Measurements from ENCODE around the gene CHRNB4.

CHRNB4 gene

DNA sequence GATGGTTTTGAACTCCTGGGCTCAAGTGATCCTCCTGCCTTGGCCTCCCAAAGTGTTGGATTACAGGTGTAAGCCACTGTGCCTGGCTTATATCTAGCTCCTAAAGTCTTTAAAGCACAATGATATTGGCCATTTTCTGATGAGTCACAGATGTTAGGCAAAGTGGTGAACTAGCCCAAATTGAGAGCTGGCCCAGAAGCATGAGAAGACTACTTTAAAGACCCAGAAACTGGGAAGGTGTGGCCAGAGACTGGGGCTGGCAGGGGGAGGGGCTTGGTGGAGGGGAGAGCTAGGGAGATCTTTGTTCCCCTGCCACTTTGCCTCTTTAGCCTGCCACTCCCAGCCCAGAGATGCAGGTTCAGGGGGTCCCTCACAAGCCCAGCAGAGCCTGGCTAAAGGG lies 41.8 kb downstream of the CHRNB4 start:
- TF ChIP-seq, protein P1, sequence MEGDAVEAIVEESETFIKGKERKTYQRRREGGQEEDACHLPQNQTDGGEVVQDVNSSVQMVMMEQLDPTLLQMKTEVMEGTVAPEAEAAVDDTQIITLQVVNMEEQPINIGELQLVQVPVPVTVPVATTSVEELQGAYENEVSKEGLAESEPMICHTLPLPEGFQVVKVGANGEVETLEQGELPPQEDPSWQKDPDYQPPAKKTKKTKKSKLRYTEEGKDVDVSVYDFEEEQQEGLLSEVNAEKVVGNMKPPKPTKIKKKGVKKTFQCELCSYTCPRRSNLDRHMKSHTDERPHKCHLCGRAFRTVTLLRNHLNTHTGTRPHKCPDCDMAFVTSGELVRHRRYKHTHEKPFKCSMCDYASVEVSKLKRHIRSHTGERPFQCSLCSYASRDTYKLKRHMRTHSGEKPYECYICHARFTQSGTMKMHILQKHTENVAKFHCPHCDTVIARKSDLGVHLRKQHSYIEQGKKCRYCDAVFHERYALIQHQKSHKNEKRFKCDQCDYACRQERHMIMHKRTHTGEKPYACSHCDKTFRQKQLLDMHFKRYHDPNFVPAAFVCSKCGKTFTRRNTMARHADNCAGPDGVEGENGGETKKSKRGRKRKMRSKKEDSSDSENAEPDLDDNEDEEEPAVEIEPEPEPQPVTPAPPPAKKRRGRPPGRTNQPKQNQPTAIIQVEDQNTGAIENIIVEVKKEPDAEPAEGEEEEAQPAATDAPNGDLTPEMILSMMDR (IDR thresholded peaks at IDR 0.05; ENCODE audit: unreplicated experiment in 3 of 3), result no peak
- no peak overlapping the region for H3K27ac Mint-ChIP-seq
- no peaks in the 10 kb centered on the region for H3K9me3 Mint-ChIP-seq
- H3K27me3 Mint-ChIP-seq (ENCODE audit: low read depth), result peaks cover under 1% of the 10 kb centered on the region
- peaks cover 7% of the 10 kb centered on the region for H3K36me3 Mint-ChIP-seq (ENCODE audit: low read depth)
- H3K4me1 Mint-ChIP-seq, result no peaks in the 10 kb centered on the region
- no peak overlapping the region for H3K4me3 Mint-ChIP-seq

DNA sequence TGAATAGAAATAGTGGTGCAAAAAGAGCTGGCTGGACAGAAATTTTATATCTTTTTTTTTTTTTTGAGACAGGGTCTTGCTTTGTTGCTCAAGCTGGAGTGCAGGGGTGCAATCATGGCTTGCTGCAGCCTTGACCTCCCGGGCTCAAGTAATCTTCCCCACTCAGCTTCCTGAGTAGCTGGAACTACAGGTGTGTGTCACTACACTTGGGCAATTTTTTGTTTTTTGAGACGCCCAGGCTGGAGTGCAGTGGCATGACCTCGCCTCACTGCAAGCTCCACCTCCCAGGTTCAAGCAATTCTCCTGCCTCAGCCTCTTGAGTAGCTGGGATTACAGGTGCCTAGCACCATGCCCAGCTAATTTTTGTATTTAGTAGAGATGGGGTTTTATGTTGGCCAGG lies 42.7 kb downstream of the CHRNB4 start:
- TF ChIP-seq, protein P1 (IDR thresholded peaks at IDR 0.05; ENCODE audit: unreplicated experiment in 3 of 3), result no peak
- Mint-ChIP-seq H3K27me3 (ENCODE audit: low read depth) (no peaks in the 10 kb centered on the region), H3K4me1 (no peaks in the 10 kb centered on the region), H3K27ac (no peak overlapping the region), H3K4me3 (no peak overlapping the region), H3K9me3 (no peaks in the 10 kb centered on the region), H3K36me3 (ENCODE audit: low read depth) (peaks cover 7% of the 10 kb centered on the region)

DNA sequence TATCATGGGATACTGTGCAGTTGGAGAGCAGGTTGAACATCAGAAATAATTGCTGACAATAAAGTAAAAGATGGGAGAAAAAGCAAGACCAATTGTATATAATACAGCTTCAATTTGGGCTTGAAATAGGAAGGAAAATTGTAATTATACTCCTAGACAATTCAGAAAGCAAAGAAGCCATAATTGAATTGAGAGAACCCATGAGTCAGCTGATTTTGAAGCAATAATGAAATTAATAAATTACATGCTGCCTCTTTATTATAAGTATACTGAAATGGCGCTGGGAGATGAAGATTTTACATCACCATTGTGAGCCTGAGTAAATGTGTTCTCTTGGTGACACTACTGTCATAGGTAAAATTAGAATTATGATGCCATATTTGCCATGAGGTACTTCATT lies 43.4 kb downstream of the CHRNB4 start:
- H3K4me3 Mint-ChIP-seq, result no peak overlapping the region
- no peaks in the 10 kb centered on the region for H3K9me3 Mint-ChIP-seq
- peaks cover 7% of the 10 kb centered on the region for H3K36me3 Mint-ChIP-seq (ENCODE audit: low read depth)
- H3K4me1 Mint-ChIP-seq, result no peaks in the 10 kb centered on the region
- H3K27me3 Mint-ChIP-seq (ENCODE audit: low read depth), result no peaks in the 10 kb centered on the region
- H3K27ac Mint-ChIP-seq, result no peak overlapping the region
- TF ChIP-seq, protein P1 (IDR thresholded peaks at IDR 0.05; ENCODE audit: unreplicated experiment in 3 of 3), result no peak

DNA sequence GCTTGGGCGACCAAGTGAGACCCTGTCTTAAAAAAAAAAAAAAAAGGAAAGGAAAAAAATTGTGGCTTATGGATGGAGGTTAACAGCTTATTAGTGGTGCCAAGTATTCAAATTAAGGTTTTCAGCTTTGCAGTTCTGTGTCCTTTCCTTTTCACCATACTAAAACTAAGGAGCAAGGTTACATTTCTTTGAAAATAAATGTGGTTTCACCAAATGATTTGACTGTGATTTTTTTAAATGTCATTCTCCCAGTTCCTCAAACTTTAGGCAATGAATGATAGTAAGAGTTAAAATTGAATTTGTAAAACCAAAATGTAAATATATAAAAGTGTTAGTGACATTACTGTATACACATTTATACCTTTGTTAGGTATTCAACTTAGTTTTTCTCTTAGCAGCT lies 66.1 kb downstream of the CHRNB4 start:
- no peaks in the 10 kb centered on the region for H3K27me3 Mint-ChIP-seq (ENCODE audit: low read depth)

More for the DNA sequence above, 66.1 kb downstream of the CHRNB4 start:
- Mint-ChIP-seq H3K4me3 (no peak overlapping the region), H3K27ac (no peak overlapping the region), H3K9me3 (no peaks in the 10 kb centered on the region), H3K4me1 (no peaks in the 10 kb centered on the region), H3K36me3 (ENCODE audit: low read depth) (no peaks in the 10 kb centered on the region)
- TF ChIP-seq, protein P1 (IDR thresholded peaks at IDR 0.05; ENCODE audit: unreplicated experiment in 3 of 3), result no peak

Data from nephron (organoid).